IPS DF 6.9 (cell line): Measurements from ENCODE around the gene TBC1D8.

ENCODE experiments used
- DNase-seq: peaks from one replicate; pipeline ENCODE4 v3.0.0-alpha.2; 2013; ENCODE audit warnings: low read depth, low spot score
- H3K27ac ChIP-seq: one replicate; pipeline ENCODE4 v1.5.1; 2013; ENCODE audit warnings: low read length, control low read depth
- H3K27me3 ChIP-seq: 2 replicates; pipeline ENCODE4 v1.6.1; 2013; ENCODE audit warnings: mild to moderate bottlenecking, low read length; ENCODE audit not compliant: control insufficient read depth, insufficient read depth
- H3K36me3 ChIP-seq: 2 replicates; pipeline ENCODE4 v1.6.1; 2013; ENCODE audit warnings: low read length; ENCODE audit not compliant: control insufficient read depth, insufficient read depth
- H3K4me1 ChIP-seq: 2 replicates; pipeline ENCODE4 v1.6.1; 2013; ENCODE audit warnings: low read length; ENCODE audit not compliant: control insufficient read depth, insufficient read depth
- H3K4me3 ChIP-seq: 2 replicates; pipeline ENCODE4 v1.5.1; 2013; ENCODE audit warnings: mild to moderate bottlenecking, low read length
- H3K9me3 ChIP-seq: 2 replicates; pipeline ENCODE4 v1.6.1; 2013; ENCODE audit warnings: low read length, inconsistent platforms; ENCODE audit not compliant: control insufficient read depth, insufficient read depth
- WGBS: extraction: QIAGEN DNeasy Blood & Tissue Kit; methylation state at CpG from one replicate; pipeline ENCODE4 v1.1.7; 2013; ENCODE audit warnings: mixed read lengths, missing lambda C conversion rate; ENCODE audit not compliant: insufficient read length, insufficient coverage; 5-methylcytosine and 5-hydroxymethylcytosine counted together

Gene TBC1D8

GRCh38 chr2:101162561-101163330 is 11.6 kb upstream of the TBC1D8 start:
- WGBS: no CpG with 5 or more reads among the region's 9 CpGs
- H3K4me3 ChIP-seq: no peak overlapping the region
- DNase-seq: no peak
- H3K4me1 ChIP-seq: 0 out of 2 replicates have a peak, but pooled peaks cover 3% of the 10 kb centered on the region
- no peaks in the 10 kb centered on the region for H3K27me3 ChIP-seq
- no peaks in the 10 kb centered on the region; the same call in 1 of the 2 replicates for H3K9me3 ChIP-seq
- no peaks in the 10 kb centered on the region for H3K36me3 ChIP-seq
- H3K27ac ChIP-seq: no peak overlapping the region

- Histone ChIP-seq H3K4me1 (0 out of 2 replicates have a peak, but pooled peaks cover 3% of the 10 kb centered on the region), H3K4me3 (no peak overlapping the region), H3K9me3 (no peaks in the 10 kb centered on the region; the same call in 1 of the 2 replicates), H3K36me3 (no peaks in the 10 kb centered on the region), H3K27ac (no peak overlapping the region), H3K27me3 (no peaks in the 10 kb centered on the region)
- no CpG with 5 or more reads among the region's 3 CpGs for WGBS
- no peak for DNase-seq
Measured at GRCh38 chr2:101161658-101162057, 10.5 kb upstream of the TBC1D8 start.

- Histone ChIP-seq H3K36me3 (no peaks in the 10 kb centered on the region), H3K9me3 (no peaks in the 10 kb centered on the region; the same call in 1 of the 2 replicates), H3K27ac (no peak overlapping the region), H3K27me3 (no peaks in the 10 kb centered on the region), H3K4me3 (no peak overlapping the region), H3K4me1 (0 out of 2 replicates have a peak, but pooled peaks cover 3% of the 10 kb centered on the region)
- WGBS: no CpG with 5 or more reads among the region's 3 CpGs
- DNase-seq: no peak
Measured at GRCh38 chr2:101160454-101160853, 9.3 kb upstream of the TBC1D8 start.

GRCh38 chr2:101159526-101159925 is 8.3 kb upstream of the TBC1D8 start:
- H3K27ac ChIP-seq: no peak overlapping the region
- DNase-seq: no peak
- WGBS: no CpG with 5 or more reads among the region's 2 CpGs
- no peaks in the 10 kb centered on the region for H3K36me3 ChIP-seq
- no peaks in the 10 kb centered on the region for H3K27me3 ChIP-seq
- 0 out of 2 replicates have a peak, but pooled peaks cover 3% of the 10 kb centered on the region for H3K4me1 ChIP-seq
- H3K9me3 ChIP-seq: no peaks in the 10 kb centered on the region; the same call in 1 of the 2 replicates
- H3K4me3 ChIP-seq: no peak overlapping the region

- no peaks in the 10 kb centered on the region for H3K9me3 ChIP-seq
- H3K4me3 ChIP-seq: no peak overlapping the region
- no peak overlapping the region for H3K27ac ChIP-seq
- no peaks in the 10 kb centered on the region for H3K27me3 ChIP-seq
- DNase-seq: no peak
- peaks cover 5% of the 10 kb centered on the region; the same call in 1 of the 2 replicates for H3K4me1 ChIP-seq
- no peaks in the 10 kb centered on the region for H3K36me3 ChIP-seq
- WGBS: no CpG with 5 or more reads among the region's 6 CpGs
Measured at GRCh38 chr2:101157272-101157671, 6.1 kb upstream of the TBC1D8 start.

- no CpG with 5 or more reads among the region's 7 CpGs for WGBS
- Histone ChIP-seq H3K27ac (no peak overlapping the region), H3K9me3 (no peaks in the 10 kb centered on the region), H3K36me3 (no peaks in the 10 kb centered on the region), H3K4me3 (no peak overlapping the region), H3K27me3 (no peaks in the 10 kb centered on the region), H3K4me1 (peaks cover 6% of the 10 kb centered on the region)
- no peak for DNase-seq
Measured at GRCh38 chr2:101153787-101154186, 2.6 kb upstream of the TBC1D8 start.

GRCh38 chr2:101153077-101153707 is 2.0 kb upstream of the TBC1D8 start:
- Histone ChIP-seq H3K4me1 (peaks cover 6% of the 10 kb centered on the region), H3K27ac (no peak overlapping the region), H3K36me3 (no peaks in the 10 kb centered on the region), H3K4me3 (no peak overlapping the region), H3K27me3 (no peaks in the 10 kb centered on the region), H3K9me3 (no peaks in the 10 kb centered on the region)
- no peak for DNase-seq
- no CpG with 5 or more reads among the region's 9 CpGs for WGBS

GRCh38 chr2:101152272-101153076 is 1.3 kb upstream of the TBC1D8 start:
- peak overlapping the region; percentile 68; the same call in 1 of the 2 replicates for H3K4me3 ChIP-seq
- no CpG with 5 or more reads among the region's 21 CpGs for WGBS
- H3K27ac ChIP-seq: no peak overlapping the region
- no peaks in the 10 kb centered on the region for H3K9me3 ChIP-seq
- no peaks in the 10 kb centered on the region for H3K36me3 ChIP-seq
- H3K4me1 ChIP-seq: peaks cover 7% of the 10 kb centered on the region
- H3K27me3 ChIP-seq: no peaks in the 10 kb centered on the region
- DNase-seq: no peak

GRCh38 chr2:101151859-101152271 is 683 bp upstream of the TBC1D8 start:
- no peak overlapping the region for H3K27ac ChIP-seq
- no peaks in the 10 kb centered on the region for H3K27me3 ChIP-seq
- H3K9me3 ChIP-seq: no peaks in the 10 kb centered on the region
- peak overlapping the region; percentile 68; the same call in 1 of the 2 replicates for H3K4me3 ChIP-seq
- no CpG with 5 or more reads among the region's 14 CpGs for WGBS
- no peak for DNase-seq
- H3K4me1 ChIP-seq: peaks cover 7% of the 10 kb centered on the region
- H3K36me3 ChIP-seq: no peaks in the 10 kb centered on the region
